Measurements from ENCODE around the gene GALNT9.

The GALNT9 gene

GRCh38 chr12:132174015-132174838 is 155.2 kb downstream of the GALNT9 start:
- Histone ChIP-seq H3K9ac (ENCODE audit: low read length) (no peak overlapping the region), H3K27ac (ENCODE audit: low read length) (no peak overlapping the region), H3K36me3 (ENCODE audit: control insufficient read depth, low read depth, low read length) (no peaks in the 10 kb centered on the region), H3K9me3 (ENCODE audit: control insufficient read depth, low read depth, low read length) (no peaks in the 10 kb centered on the region), H3K27me3 (ENCODE audit: control insufficient read depth, insufficient read depth, low read length) (peaks cover 56% of the 10 kb centered on the region), H3K4me1 (ENCODE audit: control insufficient read depth, low read depth, low read length) (no peaks in the 10 kb centered on the region), H3K4me3 (ENCODE audit: low read length) (no peak overlapping the region)

DNA sequence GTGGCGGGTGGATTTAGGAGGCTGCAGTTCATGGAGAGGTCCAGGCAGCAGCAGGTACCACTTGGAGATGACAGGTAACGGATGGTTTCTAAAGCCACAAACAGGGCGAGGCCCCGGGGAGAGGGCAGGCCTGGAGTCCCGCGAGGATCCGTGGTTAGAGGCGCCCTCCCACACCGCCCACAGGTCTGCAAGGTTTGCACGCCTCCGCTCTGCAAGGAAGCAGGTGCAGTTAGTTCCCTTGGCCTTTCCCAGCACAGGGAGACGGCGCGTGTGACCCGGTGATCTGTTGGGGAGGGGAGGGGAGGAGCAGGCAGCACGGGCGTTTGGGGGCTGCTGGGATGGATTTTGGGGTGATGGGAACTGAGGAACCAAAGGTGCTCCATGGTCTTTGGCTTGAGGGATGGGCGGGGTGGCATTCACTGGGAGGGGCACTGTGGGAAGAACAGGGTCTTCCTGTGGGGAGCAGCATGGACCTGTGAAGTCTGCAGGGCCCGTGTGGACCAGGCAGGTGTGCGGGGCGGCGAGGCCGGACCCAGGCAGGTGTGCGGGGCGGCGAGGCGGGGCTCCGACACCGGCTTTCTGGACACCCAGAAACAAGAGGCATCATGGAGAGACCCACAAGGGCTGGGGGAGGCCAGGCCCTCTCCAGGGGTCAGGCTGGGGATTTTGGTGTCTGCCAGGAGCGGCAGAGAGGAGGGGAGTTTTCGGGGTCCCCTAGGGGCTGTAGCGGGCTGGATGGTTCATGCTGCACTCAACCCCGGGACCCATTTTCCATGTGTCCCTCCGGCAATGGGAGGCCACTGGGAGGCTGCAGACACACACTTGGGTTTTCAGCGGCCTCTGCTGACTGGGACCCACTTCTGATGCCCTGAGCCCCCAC is 156.0 kb downstream of the GALNT9 start:
- H3K9ac ChIP-seq (ENCODE audit: low read length): no peak overlapping the region
- no peak overlapping the region for H3K4me3 ChIP-seq (ENCODE audit: low read length)
- peaks cover 48% of the 10 kb centered on the region for H3K27me3 ChIP-seq (ENCODE audit: control insufficient read depth, insufficient read depth, low read length)
- no peaks in the 10 kb centered on the region for H3K36me3 ChIP-seq (ENCODE audit: control insufficient read depth, low read depth, low read length)
- H3K27ac ChIP-seq (ENCODE audit: low read length): no peak overlapping the region
- H3K9me3 ChIP-seq (ENCODE audit: control insufficient read depth, low read depth, low read length): no peaks in the 10 kb centered on the region
- no peaks in the 10 kb centered on the region for H3K4me1 ChIP-seq (ENCODE audit: control insufficient read depth, low read depth, low read length)

GRCh38 chr12:132172619-132173018 is 156.8 kb downstream of the GALNT9 start:
- Histone ChIP-seq H3K9ac (ENCODE audit: low read length) (no peak overlapping the region), H3K27ac (ENCODE audit: low read length) (no peak overlapping the region), H3K36me3 (ENCODE audit: control insufficient read depth, low read depth, low read length) (no peaks in the 10 kb centered on the region), H3K4me1 (ENCODE audit: control insufficient read depth, low read depth, low read length) (no peaks in the 10 kb centered on the region), H3K9me3 (ENCODE audit: control insufficient read depth, low read depth, low read length) (no peaks in the 10 kb centered on the region), H3K4me3 (ENCODE audit: low read length) (no peak overlapping the region), H3K27me3 (ENCODE audit: control insufficient read depth, insufficient read depth, low read length) (peaks cover 43% of the 10 kb centered on the region)

DNA sequence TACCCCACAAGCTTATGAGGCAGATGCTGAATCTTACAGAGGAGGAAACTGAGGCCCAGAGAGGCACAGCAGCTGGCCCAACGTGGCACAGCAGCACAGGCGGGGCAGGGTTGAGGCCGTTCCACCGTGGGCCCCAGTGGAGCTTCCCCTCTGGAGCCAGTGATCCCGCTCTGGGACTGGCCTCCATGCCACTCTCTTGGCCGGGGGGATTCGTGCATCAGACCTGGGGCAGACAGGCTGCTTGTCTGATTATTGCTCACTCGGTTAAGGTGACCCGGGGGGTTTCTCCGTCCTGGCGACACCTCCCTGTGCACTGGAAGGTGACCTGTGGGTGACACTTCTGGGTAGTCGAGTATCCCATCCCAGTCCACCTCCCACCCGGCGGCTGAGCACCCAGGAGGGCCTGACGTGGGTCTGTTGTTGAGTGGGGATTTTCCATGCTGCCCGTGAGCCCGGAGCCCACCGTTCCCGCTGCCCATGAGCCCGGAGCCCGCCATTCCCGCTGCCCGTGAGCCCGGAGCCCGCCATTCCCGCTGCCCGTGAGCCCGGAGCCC is 157.3 kb downstream of the GALNT9 start:
- no peaks in the 10 kb centered on the region for H3K9me3 ChIP-seq (ENCODE audit: control insufficient read depth, low read depth, low read length)
- H3K4me3 ChIP-seq (ENCODE audit: low read length): no peak overlapping the region
- no peak overlapping the region for H3K27ac ChIP-seq (ENCODE audit: low read length)
- peaks cover 40% of the 10 kb centered on the region for H3K27me3 ChIP-seq (ENCODE audit: control insufficient read depth, insufficient read depth, low read length)
- no peaks in the 10 kb centered on the region for H3K4me1 ChIP-seq (ENCODE audit: control insufficient read depth, low read depth, low read length)
- H3K9ac ChIP-seq (ENCODE audit: low read length): no peak overlapping the region
- no peaks in the 10 kb centered on the region for H3K36me3 ChIP-seq (ENCODE audit: control insufficient read depth, low read depth, low read length)

- Histone ChIP-seq H3K9ac (ENCODE audit: low read length) (no peak overlapping the region), H3K27me3 (ENCODE audit: control insufficient read depth, insufficient read depth, low read length) (peaks cover 38% of the 10 kb centered on the region), H3K4me1 (ENCODE audit: control insufficient read depth, low read depth, low read length) (no peaks in the 10 kb centered on the region), H3K27ac (ENCODE audit: low read length) (no peak overlapping the region), H3K36me3 (ENCODE audit: control insufficient read depth, low read depth, low read length) (no peaks in the 10 kb centered on the region), H3K9me3 (ENCODE audit: control insufficient read depth, low read depth, low read length) (no peaks in the 10 kb centered on the region), H3K4me3 (ENCODE audit: low read length) (no peak overlapping the region)
Measured at GRCh38 chr12:132171293-132171967, 158.0 kb downstream of the GALNT9 start.

GRCh38 chr12:132170637-132171292 is 158.6 kb downstream of the GALNT9 start:
- H3K27ac ChIP-seq (ENCODE audit: low read length): no peak overlapping the region
- peaks cover 38% of the 10 kb centered on the region for H3K27me3 ChIP-seq (ENCODE audit: control insufficient read depth, insufficient read depth, low read length)
- H3K9ac ChIP-seq (ENCODE audit: low read length): no peak overlapping the region
- H3K36me3 ChIP-seq (ENCODE audit: control insufficient read depth, low read depth, low read length): no peaks in the 10 kb centered on the region
- no peaks in the 10 kb centered on the region for H3K9me3 ChIP-seq (ENCODE audit: control insufficient read depth, low read depth, low read length)
- H3K4me1 ChIP-seq (ENCODE audit: control insufficient read depth, low read depth, low read length): no peaks in the 10 kb centered on the region
- no peak overlapping the region for H3K4me3 ChIP-seq (ENCODE audit: low read length)

GRCh38 chr12:132170094-132170636 is 159.2 kb downstream of the GALNT9 start:
- H3K36me3 ChIP-seq (ENCODE audit: control insufficient read depth, low read depth, low read length): no peaks in the 10 kb centered on the region
- H3K9ac ChIP-seq (ENCODE audit: low read length): no peak overlapping the region
- no peaks in the 10 kb centered on the region for H3K9me3 ChIP-seq (ENCODE audit: control insufficient read depth, low read depth, low read length)
- H3K4me1 ChIP-seq (ENCODE audit: control insufficient read depth, low read depth, low read length): no peaks in the 10 kb centered on the region
- H3K27me3 ChIP-seq (ENCODE audit: control insufficient read depth, insufficient read depth, low read length): peaks cover 38% of the 10 kb centered on the region
- no peak overlapping the region for H3K27ac ChIP-seq (ENCODE audit: low read length)
- H3K4me3 ChIP-seq (ENCODE audit: low read length): no peak overlapping the region

DNA sequence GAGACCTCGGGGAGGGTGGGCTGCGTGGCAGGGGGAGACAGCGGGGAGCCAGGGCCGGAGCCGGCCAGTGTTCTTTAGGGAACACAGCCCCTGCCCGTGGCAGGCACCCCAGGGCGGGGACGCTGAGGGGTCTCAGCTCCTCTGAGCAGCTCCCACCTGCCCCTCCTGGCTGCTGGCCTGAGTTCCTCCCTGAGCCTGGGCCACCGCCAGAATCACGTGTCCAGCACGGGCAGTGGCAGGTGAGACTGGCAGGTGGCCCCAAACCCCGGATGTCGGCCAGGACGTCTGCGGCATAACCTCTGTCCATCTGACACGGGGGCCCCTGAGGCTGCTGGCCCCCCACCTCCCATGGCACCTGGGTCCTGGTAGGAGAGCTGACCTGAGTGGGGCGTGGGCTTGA is 160.0 kb downstream of the GALNT9 start:
- no peak overlapping the region for H3K9ac ChIP-seq (ENCODE audit: low read length)
- H3K9me3 ChIP-seq (ENCODE audit: control insufficient read depth, low read depth, low read length): no peaks in the 10 kb centered on the region
- H3K27me3 ChIP-seq (ENCODE audit: control insufficient read depth, insufficient read depth, low read length): peaks cover 34% of the 10 kb centered on the region
- H3K36me3 ChIP-seq (ENCODE audit: control insufficient read depth, low read depth, low read length): no peaks in the 10 kb centered on the region
- H3K27ac ChIP-seq (ENCODE audit: low read length): no peak overlapping the region
- H3K4me1 ChIP-seq (ENCODE audit: control insufficient read depth, low read depth, low read length): no peaks in the 10 kb centered on the region
- no peak overlapping the region for H3K4me3 ChIP-seq (ENCODE audit: low read length)

DNA sequence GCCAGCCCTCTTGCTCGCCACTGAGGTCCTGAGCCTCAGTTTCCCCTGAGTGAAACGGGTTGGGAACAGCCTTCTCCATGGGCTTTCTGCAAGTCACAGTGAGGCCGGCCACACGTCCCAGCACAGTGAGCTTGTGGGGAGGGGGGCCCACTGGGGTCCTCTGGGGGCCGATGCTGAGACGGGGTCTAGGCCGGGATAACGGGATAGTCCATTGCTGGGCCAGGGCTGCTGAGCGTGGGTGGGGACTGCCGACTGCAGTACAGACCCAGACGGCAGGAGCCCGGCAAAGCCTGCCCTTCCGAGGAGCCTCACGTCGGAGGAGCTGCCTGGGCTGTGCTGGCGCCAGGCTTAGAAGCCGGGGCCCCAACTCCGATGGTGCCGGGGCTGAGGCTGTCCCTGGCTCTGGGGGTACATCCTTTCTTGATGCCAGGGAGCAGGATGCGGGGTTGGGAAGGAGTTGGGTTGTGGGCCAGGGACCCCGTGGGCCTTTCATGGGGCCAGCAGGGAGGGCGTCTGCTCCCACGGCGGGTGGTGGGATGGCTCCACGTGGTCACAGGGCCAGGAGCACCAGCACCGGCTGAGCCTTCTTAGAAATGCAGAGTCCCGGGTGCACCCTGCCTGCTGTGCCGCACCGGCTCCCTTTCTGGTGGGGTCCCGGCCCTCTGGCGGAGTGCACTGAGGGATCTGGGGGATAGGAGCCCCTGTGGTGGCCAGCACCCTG is 160.9 kb downstream of the GALNT9 start:
- no peak overlapping the region for H3K4me3 ChIP-seq (ENCODE audit: low read length)
- H3K9ac ChIP-seq (ENCODE audit: low read length): no peak overlapping the region
- no peaks in the 10 kb centered on the region for H3K36me3 ChIP-seq (ENCODE audit: control insufficient read depth, low read depth, low read length)
- H3K27me3 ChIP-seq (ENCODE audit: control insufficient read depth, insufficient read depth, low read length): peaks cover 36% of the 10 kb centered on the region
- H3K27ac ChIP-seq (ENCODE audit: low read length): no peak overlapping the region
- H3K9me3 ChIP-seq (ENCODE audit: control insufficient read depth, low read depth, low read length): no peaks in the 10 kb centered on the region
- H3K4me1 ChIP-seq (ENCODE audit: control insufficient read depth, low read depth, low read length): no peaks in the 10 kb centered on the region

DNA sequence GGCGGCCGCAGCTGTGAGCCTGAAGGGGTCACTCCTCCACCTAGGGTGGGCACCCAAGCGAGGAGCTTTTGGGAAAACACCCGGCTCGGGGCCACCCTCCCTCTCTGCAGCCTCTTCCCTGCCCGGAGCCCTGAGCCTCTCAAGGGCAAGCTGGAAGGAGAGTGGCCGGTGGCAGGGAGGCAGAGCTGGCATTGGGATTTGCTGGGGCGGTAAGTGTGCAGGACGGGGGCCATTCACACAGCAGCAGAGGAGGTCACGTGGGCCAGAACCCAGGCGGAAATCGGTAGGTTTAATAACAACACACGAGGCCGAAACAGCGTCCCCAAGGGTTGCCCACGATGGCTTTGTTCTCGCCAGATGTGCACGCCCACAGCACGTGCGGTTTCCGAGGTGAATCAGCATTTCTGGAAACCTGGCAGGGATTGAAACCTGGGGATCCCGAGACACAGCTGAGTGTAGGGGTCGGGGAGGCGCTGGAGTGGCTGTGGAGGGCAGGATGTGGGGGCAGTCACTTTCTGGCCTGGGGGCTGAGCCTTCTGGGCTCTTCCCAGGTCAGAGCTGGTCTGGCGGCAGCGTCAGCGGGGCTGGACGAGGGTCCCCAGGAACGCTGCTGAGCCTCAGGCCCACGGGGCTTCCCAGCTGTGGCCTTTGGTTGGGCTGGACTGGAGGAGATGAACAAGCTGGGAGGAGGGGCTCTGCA is 161.6 kb downstream of the GALNT9 start:
- H3K4me3 ChIP-seq (ENCODE audit: low read length): no peak overlapping the region
- H3K9me3 ChIP-seq (ENCODE audit: control insufficient read depth, low read depth, low read length): no peaks in the 10 kb centered on the region
- H3K27ac ChIP-seq (ENCODE audit: low read length): no peak overlapping the region
- H3K4me1 ChIP-seq (ENCODE audit: control insufficient read depth, low read depth, low read length): no peaks in the 10 kb centered on the region
- H3K9ac ChIP-seq (ENCODE audit: low read length): no peak overlapping the region
- peaks cover 41% of the 10 kb centered on the region for H3K27me3 ChIP-seq (ENCODE audit: control insufficient read depth, insufficient read depth, low read length)
- H3K36me3 ChIP-seq (ENCODE audit: control insufficient read depth, low read depth, low read length): no peaks in the 10 kb centered on the region

Measured in iPS-18a (cell line).